ENCODE data around the gene ARHGEF10L.
A peak's percentile ranks its signal among the peaks of the same experiment; 100 is the strongest.

Gene ARHGEF10L

GRCh38 chr1:17646444-17647280, 107.2 kb downstream of the ARHGEF10L start:
- in situ Hi-C loops (cut with HindIII; ENCODE audit: low pct_unique_long_range_greater_than_20kb, low sequenced_read_pairs), result no loop called here
- TF ChIP-seq JUND (IDR thresholded peaks at IDR 0.05; ENCODE audit: low read depth), result no peak

GRCh38 chr1:17648457-17649145, 109.1 kb downstream of the ARHGEF10L start:
- in situ Hi-C loops (cut with HindIII; ENCODE audit: low pct_unique_long_range_greater_than_20kb, low sequenced_read_pairs), result no loop called here
- DNase-seq (ENCODE audit: low read depth in 1 of 2, low spot score in 1 of 2), result no peak
- no peak for TF ChIP-seq JUND (IDR thresholded peaks at IDR 0.05; ENCODE audit: low read depth)

More at GRCh38 chr1:17646444-17647280, 107.2 kb downstream of the ARHGEF10L start:
- DNase-seq (ENCODE audit: low read depth in 1 of 2, low spot score in 1 of 2), result no peak

- no peak for TF ChIP-seq JUND (IDR thresholded peaks at IDR 0.05; ENCODE audit: low read depth)
- in situ Hi-C loops (cut with HindIII; ENCODE audit: low pct_unique_long_range_greater_than_20kb, low sequenced_read_pairs), result no loop called here
- no peak for DNase-seq (ENCODE audit: low read depth in 1 of 2, low spot score in 1 of 2)
These were observed 110.0 kb downstream of the ARHGEF10L start for GRCh38 chr1:17649371-17650106.

GRCh38 chr1:17653276-17653675, 113.8 kb downstream of the ARHGEF10L start:
- TF ChIP-seq JUND (IDR thresholded peaks at IDR 0.05; ENCODE audit: low read depth), result no peak
- in situ Hi-C loops (cut with HindIII; ENCODE audit: low pct_unique_long_range_greater_than_20kb, low sequenced_read_pairs), result no loop called here
- DNase-seq (ENCODE audit: low read depth in 1 of 2, low spot score in 1 of 2), result no peak

GRCh38 chr1:17653728-17654351, 114.3 kb downstream of the ARHGEF10L start:
- no peak for TF ChIP-seq JUND (IDR thresholded peaks at IDR 0.05; ENCODE audit: low read depth)
- in situ Hi-C loops (cut with HindIII; ENCODE audit: low pct_unique_long_range_greater_than_20kb, low sequenced_read_pairs), result no loop called here
- DNase-seq (ENCODE audit: low read depth in 1 of 2, low spot score in 1 of 2), result peak; percentile 29 to 51

GRCh38 chr1:17654519-17654918, 115.0 kb downstream of the ARHGEF10L start:
- in situ Hi-C loops (cut with HindIII; ENCODE audit: low pct_unique_long_range_greater_than_20kb, low sequenced_read_pairs), result no loop called here
- TF ChIP-seq JUND (IDR thresholded peaks at IDR 0.05; ENCODE audit: low read depth), result no peak
- no peak for DNase-seq (ENCODE audit: low read depth in 1 of 2, low spot score in 1 of 2)

- TF ChIP-seq JUND (IDR thresholded peaks at IDR 0.05; ENCODE audit: low read depth), result no peak
- in situ Hi-C loops (cut with HindIII; ENCODE audit: low pct_unique_long_range_greater_than_20kb, low sequenced_read_pairs), result no loop called here
- no peak for DNase-seq (ENCODE audit: low read depth in 1 of 2, low spot score in 1 of 2)
These were observed 115.7 kb downstream of the ARHGEF10L start for GRCh38 chr1:17655169-17655568.

GRCh38 chr1:17655922-17656321, 116.4 kb downstream of the ARHGEF10L start:
- TF ChIP-seq JUND (IDR thresholded peaks at IDR 0.05; ENCODE audit: low read depth), result no peak
- DNase-seq (ENCODE audit: low read depth in 1 of 2, low spot score in 1 of 2), result no peak
- in situ Hi-C loops (cut with HindIII; ENCODE audit: low pct_unique_long_range_greater_than_20kb, low sequenced_read_pairs), result no loop called here

GRCh38 chr1:17657436-17657835, 117.9 kb downstream of the ARHGEF10L start:
- TF ChIP-seq JUND (IDR thresholded peaks at IDR 0.05; ENCODE audit: low read depth), result no peak
- DNase-seq (ENCODE audit: low read depth in 1 of 2, low spot score in 1 of 2), result no peak
- in situ Hi-C loops (cut with HindIII; ENCODE audit: low pct_unique_long_range_greater_than_20kb, low sequenced_read_pairs), result no loop called here

GRCh38 chr1:17658837-17659236, 119.3 kb downstream of the ARHGEF10L start:
- no peak for TF ChIP-seq JUND (IDR thresholded peaks at IDR 0.05; ENCODE audit: low read depth)
- in situ Hi-C loops (cut with HindIII; ENCODE audit: low pct_unique_long_range_greater_than_20kb, low sequenced_read_pairs), result no loop called here
- DNase-seq (ENCODE audit: low read depth in 1 of 2, low spot score in 1 of 2), result no peak

GRCh38 chr1:17661546-17662157, 122.2 kb downstream of the ARHGEF10L start:
- TF ChIP-seq JUND (IDR thresholded peaks at IDR 0.05; ENCODE audit: low read depth), result no peak
- in situ Hi-C loops (cut with HindIII; ENCODE audit: low pct_unique_long_range_greater_than_20kb, low sequenced_read_pairs), result no loop called here
- peak; percentile 60 to 77 for DNase-seq (ENCODE audit: low read depth in 1 of 2, low spot score in 1 of 2)

- in situ Hi-C loops (cut with HindIII; ENCODE audit: low pct_unique_long_range_greater_than_20kb, low sequenced_read_pairs), result no loop called here
- no peak for TF ChIP-seq JUND (IDR thresholded peaks at IDR 0.05; ENCODE audit: low read depth)
- DNase-seq (ENCODE audit: low read depth in 1 of 2, low spot score in 1 of 2), result no peak
These were observed 122.8 kb downstream of the ARHGEF10L start for GRCh38 chr1:17662296-17662695.

All from T47D (cell line).